ENCODE data around the gene ACP7. TPM values are rescaled to one million over a fixed set of nuclear protein-coding genes. Genes with fewer than 3 reads are reported as not detected.

ACP7 gene
- total RNA-seq, 1 experiment from 2014 or later, result 0.15 TPM

- Histone ChIP-seq H3K23ac (ENCODE audit: insufficient read length, low read depth, low read length) (no peak overlapping the region), H3T11ph (ENCODE audit: low read length) (no peak overlapping the region), H2BK5ac (ENCODE audit: insufficient read length, low read length) (no peak overlapping the region), H3K23me2 (ENCODE audit: insufficient read length, low read depth, low read length, poor library complexity, severe bottlenecking) (no peaks in the 10 kb centered on the region), H3K4me2 (ENCODE audit: insufficient read depth, insufficient read length, low read length) (no peak overlapping the region), H4K8ac (replicated peaks; ENCODE audit: insufficient read length, low read depth, low read length) (no peak overlapping the region), H2BK120ac (ENCODE audit: low read depth, low read length, poor library complexity, severe bottlenecking) (no peak overlapping the region), H2AK5ac (ENCODE audit: insufficient read length, low read length) (no peak overlapping the region), H4K5ac (ENCODE audit: insufficient read length, low read depth, low read length) (no peak overlapping the region), H3K4me1 (ENCODE audit: insufficient read depth, low read length) (no peaks in the 10 kb centered on the region), H3K79me1 (ENCODE audit: insufficient read depth, low read depth, low read length, poor library complexity, severe bottlenecking) (no peaks in the 10 kb centered on the region), H3K4ac (ENCODE audit: low read depth, low read length) (no peak overlapping the region), H2AFZ (ENCODE audit: low read length) (no peak overlapping the region), H3K9ac (ENCODE audit: extremely low read depth, insufficient read length, low read length) (no peak overlapping the region), H4K91ac (ENCODE audit: insufficient read length, low read depth, low read length) (no peak overlapping the region), H4K20me1 (ENCODE audit: control insufficient read depth, insufficient read depth, insufficient read length) (no peaks in the 10 kb centered on the region), H3K27me3 (ENCODE audit: insufficient read depth, low read length) (no peaks in the 10 kb centered on the region), H3K27ac (ENCODE audit: insufficient read length, low read depth, low read length) (no peak overlapping the region), H3K9me3 (ENCODE audit: control insufficient read depth, low read depth, low read length) (no peaks in the 10 kb centered on the region), H3K79me2 (ENCODE audit: insufficient read depth, low read length) (no peaks in the 10 kb centered on the region), H2BK20ac (ENCODE audit: low read depth, low read length, poor library complexity, severe bottlenecking) (no peak overlapping the region), H3K18ac (ENCODE audit: insufficient read length, low read depth, low read length) (no peak overlapping the region), H2BK15ac (ENCODE audit: low read depth, low read length) (no peak overlapping the region), H2BK12ac (ENCODE audit: insufficient read length, low read depth, low read length) (no peak overlapping the region), H3K14ac (ENCODE audit: insufficient read depth, low read length) (no peak overlapping the region), H3K56ac (ENCODE audit: insufficient read length, low read depth, low read length) (no peak overlapping the region)
- TF ChIP-seq CTCF (conservative IDR thresholded peaks at IDR 0.05), result no peak
- no CpG with 5 or more reads among the region's 5 CpGs for WGBS (ENCODE audit: extremely low coverage, insufficient read length, low lambda C conversion rate)
- Mint-ChIP-seq H3K4me1 (no peaks in the 10 kb centered on the region), H3K27me3 (ENCODE audit: low read depth) (peaks cover 18% of the 10 kb centered on the region), H3K36me3 (ENCODE audit: insufficient read depth in 1 of 3, low read depth in 3 of 3) (peaks cover 0 to 3% (median 2%) of the 10 kb centered on the region in 3 experiments; a peak in 3 of 7 replicates), H3K4me3 (no peak overlapping the region), H3K27ac (peak overlapping the region in 1 of 3 experiments; percentile 70; a peak in 2 of 7 replicates), H3K9me3 (peaks cover 6 to 8% of the 10 kb centered on the region in 2 experiments)
- no peak for DNase-seq
These were observed 13.3 kb upstream of the ACP7 start for GRCh38 chr19:39070888-39071287.

All from H9 (cell line).